NOMO-1 treated with DMSO at 0.1 percent for 48 hours (cell line): ENCODE measurements around the gene BOLL.
"Not testable (repeated sequence)": the region's sequence is repeated elsewhere in the genome, so short reads cannot be mapped to it uniquely, and the experiment has no call there.

Experiments used
- DNase-seq: peaks from one replicate; lab custom pipeline; 2025; ENCODE audit not compliant: unreplicated experiment; lab: John Stamatoyannopoulos, UW

The BOLL gene

DNA sequence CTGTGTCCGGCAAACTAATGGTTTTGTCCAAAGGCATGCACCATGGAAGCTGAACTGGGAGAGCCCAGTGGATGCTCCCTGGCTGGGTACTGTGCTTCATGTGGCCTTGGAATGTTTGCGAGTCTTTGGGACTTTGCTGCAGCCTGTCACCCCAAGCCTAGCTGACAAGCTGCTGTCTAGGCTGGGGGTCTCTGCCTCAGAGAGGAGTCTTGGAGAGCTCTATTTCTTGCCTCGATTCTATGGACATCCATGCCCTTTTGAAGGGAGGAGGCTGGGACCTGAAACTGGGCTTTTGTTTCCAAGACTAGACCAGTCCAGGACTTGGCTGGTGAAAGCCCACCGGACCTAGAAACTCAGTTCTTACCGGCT is 78.3 kb downstream of the BOLL start:
- no peak for DNase-seq

DNA sequence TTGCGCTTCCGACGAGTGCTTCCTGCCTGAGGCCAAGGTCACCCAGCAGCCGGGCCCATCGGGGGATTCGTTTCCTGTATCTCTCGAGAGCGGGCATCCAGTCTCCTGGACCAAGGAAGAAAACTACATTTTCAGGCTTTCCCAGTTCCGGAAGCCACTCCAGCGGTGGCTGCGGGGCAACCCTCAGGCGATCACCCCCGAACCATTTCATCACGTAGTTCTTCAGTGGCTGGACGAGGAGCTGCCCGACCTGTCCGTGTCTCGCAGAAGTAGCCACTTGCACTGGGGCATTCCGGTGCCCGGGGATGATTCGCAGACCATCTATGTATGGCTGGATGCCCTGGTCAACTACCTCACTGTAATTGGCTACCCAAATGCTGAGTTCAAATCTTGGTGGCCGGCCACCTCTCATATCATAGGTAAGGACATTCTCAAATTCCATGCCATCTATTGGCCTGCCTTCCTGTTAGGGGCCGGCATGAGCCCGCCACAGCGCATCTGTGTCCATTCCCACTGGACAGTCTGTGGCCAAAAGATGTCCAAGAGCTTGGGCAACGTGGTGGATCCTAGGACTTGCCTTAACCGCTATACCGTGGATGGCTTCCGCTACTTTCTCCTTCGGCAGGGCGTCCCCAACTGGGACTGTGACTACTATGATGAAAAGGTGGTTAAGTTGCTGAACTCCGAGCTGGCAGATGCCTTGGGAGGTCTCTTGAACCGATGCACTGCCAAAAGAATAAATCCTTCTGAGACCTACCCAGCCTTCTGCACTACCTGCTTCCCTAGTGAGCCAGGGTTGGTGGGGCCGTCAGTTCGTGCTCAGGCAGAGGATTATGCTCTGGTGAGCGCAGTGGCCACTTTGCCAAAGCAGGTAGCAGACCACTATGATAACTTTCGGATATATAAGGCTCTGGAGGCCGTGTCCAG is 78.9 kb downstream of the BOLL start:
- DNase-seq: peak; percentile 2

DNA sequence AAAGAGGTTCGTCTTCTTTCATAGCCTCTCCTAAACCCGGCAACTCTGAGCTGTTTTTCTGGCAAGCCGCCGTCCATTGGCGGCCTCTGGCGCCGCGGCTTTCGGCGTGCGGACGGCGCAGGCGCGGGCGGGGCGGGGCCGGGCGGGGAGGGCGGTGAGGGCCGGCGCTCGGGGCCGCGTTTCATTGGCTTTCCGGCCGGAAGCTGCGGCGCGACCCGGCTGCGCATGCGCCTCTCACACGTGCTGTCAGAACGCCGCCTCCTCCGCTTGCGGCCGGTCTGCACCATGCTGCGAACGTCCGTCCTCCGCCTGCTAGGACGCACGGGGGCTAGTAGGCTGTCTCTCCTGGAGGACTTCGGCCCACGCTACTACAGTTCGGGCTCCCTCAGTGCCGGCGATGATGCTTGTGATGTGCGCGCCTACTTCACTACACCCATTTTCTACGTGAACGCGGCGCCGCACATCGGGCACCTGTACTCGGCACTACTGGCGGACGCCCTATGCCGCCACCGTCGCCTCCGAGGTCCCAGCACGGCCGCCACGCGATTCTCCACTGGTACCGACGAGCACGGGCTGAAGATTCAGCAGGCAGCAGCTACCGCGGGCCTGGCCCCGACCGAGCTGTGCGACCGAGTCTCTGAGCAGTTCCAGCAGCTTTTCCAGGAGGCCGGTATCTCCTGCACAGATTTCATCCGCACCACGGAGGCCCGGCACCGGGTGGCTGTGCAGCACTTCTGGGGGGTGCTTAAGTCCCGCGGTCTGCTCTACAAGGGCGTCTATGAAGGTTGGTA is 79.8 kb downstream of the BOLL start, which contains the start of gene MARS2:
Gene MARS2 (plus strand): TSS at position 249 of the 791 bp plus-strand sequence. CDS start 37 bp downstream, at position 286.
- DNase-seq: peak; percentile 84

DNA sequence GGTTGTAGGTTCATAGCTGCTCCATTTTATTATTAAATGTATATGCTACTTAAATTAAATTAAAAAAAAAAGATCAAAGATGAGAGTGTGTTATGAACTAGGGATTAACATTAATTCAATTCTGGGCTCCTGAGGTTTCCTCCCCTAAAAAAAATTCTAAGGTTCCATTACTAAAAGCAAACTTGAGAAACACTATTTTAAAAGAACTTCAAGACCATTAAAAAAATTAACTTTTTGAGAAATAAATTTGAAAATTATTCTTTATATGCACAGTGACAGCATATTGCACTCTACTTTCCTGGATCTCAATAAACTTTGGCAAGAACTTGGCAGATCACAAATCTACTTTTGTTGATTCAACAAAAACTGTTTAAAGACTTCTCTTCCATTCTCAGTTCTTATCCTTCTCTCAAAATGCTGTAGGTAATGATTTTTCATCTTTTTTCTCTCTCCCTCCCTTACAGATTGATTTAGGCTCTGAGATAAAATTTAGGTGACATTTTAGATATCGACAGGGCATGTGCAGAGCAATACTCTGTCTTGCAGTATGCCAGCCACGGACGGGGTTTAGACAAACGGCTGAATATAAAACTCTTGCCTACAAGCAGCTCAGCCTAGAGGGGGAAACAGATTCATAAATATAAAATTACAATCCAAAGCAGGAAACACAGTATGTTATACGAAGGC is 80.5 kb downstream of the BOLL start:
- peak; percentile 75 for DNase-seq

DNA sequence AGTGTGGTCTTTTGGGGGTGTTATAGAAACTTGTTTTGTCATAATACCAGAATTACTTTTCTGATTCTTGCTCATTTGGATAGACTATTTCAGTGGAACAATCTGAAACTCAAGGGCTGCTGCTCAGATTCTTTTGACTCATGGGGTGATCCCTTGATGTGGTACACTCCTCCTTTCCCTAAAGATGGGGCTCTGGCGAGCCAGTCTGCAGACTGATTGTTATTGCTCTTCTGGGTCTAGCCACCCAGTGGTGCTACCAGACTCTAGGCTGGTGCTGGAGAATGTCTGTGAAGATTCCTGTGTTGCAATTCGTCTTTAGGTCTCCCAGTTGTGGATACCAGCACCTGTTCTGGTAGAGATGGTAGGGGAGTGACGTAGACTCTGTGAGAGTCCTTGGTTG is 84.2 kb downstream of the BOLL start:
- no peak for DNase-seq

DNA sequence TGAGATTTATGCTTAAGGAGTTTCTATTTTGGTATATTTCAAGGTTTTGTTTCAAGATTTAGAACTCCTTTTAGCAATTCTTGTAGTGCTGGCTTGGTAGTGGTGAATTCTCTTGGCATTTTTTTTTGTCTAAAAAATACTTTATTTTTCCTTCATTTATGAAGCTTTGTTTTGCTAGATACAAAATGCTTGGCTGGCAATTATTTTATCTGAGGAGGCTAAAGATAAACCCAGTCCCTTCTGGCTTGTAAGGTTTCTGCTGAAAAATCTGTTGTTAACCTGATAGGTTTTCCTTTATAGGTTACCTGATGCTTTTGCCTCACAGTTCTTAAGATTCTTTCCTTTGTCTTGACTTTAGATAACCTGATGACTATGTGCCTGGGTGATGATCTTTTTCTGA is 85.4 kb downstream of the BOLL start:
- DNase-seq: not testable (repeated sequence)

DNA sequence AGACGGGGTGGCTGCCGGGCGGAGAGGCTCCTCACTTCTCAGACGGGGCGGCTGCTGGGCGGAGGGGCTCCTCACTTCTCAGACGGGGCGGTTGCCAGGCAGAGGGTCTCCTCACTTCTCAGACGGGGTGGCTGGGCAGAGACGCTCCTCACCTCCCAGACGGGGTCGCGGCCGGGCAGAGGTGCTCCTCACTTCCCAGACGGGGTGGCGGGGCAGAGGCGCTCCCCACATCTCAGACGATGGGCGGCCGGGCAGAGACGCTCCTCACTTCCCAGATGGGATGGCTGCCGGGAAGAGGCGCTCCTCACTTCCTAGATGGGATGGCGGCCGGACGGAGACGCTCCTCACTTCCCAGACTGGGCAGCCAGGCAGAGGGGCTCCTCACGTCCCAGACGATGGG is 88.5 kb downstream of the BOLL start:
- not testable (repeated sequence) for DNase-seq

DNA sequence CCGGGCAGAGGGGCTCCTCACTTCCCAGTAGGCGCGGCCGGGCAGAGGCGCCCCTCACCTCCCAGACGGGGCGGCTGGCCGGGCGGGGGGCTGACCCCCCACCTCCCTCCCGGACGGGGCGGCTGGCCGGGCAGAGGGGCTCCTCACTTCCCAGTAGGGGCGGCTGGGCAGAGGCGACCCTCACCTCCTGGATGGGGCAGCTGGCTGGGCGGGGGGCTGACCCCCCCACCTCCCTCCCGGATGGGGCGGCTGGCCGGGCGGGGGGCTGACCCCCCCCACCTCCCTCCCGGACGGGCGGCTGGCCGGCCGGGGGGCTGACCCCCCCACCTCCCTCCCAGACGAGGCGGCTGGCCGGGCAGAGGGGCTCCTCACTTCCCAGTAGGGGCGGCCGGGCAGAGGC is 89.1 kb downstream of the BOLL start:
- not testable (repeated sequence) for DNase-seq

DNA sequence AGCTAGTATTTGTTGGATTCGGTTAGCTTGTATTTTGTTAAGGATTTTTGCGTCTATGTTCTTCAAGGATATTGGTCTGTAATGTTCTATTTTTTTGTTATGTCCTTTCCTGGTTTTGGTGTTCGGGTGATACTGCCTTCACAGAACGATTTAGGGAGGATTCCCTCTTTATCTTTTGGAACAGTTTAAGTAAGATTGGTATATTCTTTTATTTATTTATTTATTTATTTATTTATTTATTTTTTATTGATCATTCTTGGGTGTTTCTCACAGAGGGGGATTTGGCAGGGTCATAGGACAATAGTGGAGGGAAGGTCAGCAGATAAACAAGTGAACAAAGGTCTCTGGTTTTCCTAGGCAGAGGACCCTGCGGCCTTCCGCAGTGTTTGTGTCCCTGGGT is 89.9 kb downstream of the BOLL start:
- not testable (repeated sequence) for DNase-seq

DNA sequence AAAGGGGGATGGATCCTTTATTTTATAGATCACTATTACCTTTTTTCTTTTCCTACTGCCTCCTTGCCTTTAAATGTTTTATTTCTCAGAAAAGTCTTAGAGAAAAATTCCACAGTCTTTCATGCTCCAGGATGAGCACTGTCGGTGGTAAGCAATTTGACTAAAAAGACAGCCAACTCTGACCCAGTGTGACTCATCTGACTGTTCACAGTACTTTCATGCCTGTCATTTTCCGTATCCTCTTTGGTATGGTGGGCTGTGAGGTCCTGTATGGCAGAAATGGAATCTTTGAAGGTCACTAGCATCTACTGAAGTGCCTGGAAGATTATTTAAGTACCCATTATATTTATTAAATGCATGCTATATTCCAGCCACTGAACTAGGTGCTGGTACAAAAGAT is 107.6 kb downstream of the BOLL start:
- no peak for DNase-seq

DNA sequence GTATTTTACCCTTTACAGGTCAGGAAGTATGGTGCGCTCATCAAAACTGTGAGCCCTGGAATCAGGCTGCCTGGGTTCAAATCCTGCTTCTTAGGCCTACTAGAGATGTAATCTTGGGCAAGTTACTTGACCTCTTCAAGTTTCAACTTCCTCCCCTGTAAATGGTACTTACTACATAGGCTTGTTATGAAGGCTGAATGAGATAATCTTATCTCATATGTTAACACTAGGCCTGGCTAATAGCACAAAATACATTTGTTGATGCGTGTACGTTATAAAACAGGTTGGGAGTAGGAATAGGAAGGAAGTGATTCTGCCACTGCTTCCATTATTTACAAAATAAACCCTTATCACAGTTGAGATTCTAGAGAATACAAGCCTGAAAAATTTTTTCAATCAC is 108.1 kb downstream of the BOLL start:
- no peak for DNase-seq
